A673 (cell line): ENCODE measurements around the gene AMBRA1. TPM values are rescaled to one million over a fixed set of nuclear protein-coding genes. Genes with fewer than 3 reads are reported as not detected.

Source experiments
- BruUV-seq: library from RNA; stranded (reverse); fragments of 400-500 nt; replicated peaks from 2 replicates; lab custom pipeline; 2021; lab: Mats Ljungman, UMichigan
- CTCF ChIA-PET: fragments of 300-600 bp; sonication (Branson Sonifier 250); formaldehyde crosslinking; loops from one replicate; lab custom pipeline; 2022; ENCODE audit warnings: antibody characterized with exemption; lab: Charles Lee
- POLR2A ChIA-PET: fragments of 300-600 bp; sonication (Branson Sonifier 250); formaldehyde crosslinking; loops from one replicate; lab custom pipeline; 2022; ENCODE audit warnings: antibody characterized with exemption; ENCODE audit not compliant: low non-redundant PET; lab: Charles Lee
- DNase-seq: peaks from one replicate; pipeline ENCODE4 v3.0.0-alpha.2; 2015; ENCODE audit warnings: low spot score
- H3K27ac ChIP-seq: fragments of 200-600 bp; sonication (generic); 2 replicates; pipeline ENCODE4 v1.5.1; 2016; ENCODE audit warnings: mixed run types, low read depth, mild to moderate bottlenecking, mixed read lengths, antibody characterized with exemption, low read length; ENCODE audit not compliant: poor library complexity, severe bottlenecking
- H3K27me3 ChIP-seq: fragments of 200-600 bp; sonication (generic); replicated peaks from 2 replicates; pipeline ENCODE4 v1.6.1; 2017; ENCODE audit warnings: mixed run types, low read depth, mild to moderate bottlenecking, mixed read lengths, antibody characterized with exemption, low read length; ENCODE audit not compliant: insufficient read depth, poor library complexity
- H3K36me3 ChIP-seq: fragments of 200-600 bp; sonication (generic); 2 replicates; pipeline ENCODE4 v1.6.1; 2016; ENCODE audit warnings: mixed run types, mild to moderate bottlenecking, mixed read lengths, antibody characterized with exemption, low read length; ENCODE audit not compliant: insufficient read depth, poor library complexity, severe bottlenecking
- H3K4me1 ChIP-seq: fragments of 200-600 bp; sonication (generic); 2 replicates; pipeline ENCODE4 v1.6.1; 2017; ENCODE audit warnings: mixed run types, mild to moderate bottlenecking, mixed read lengths, antibody characterized with exemption, low read length; ENCODE audit not compliant: insufficient read depth, poor library complexity, severe bottlenecking
- H3K4me3 ChIP-seq: fragments of 200-600 bp; sonication (generic); 2 replicates; pipeline ENCODE4 v1.5.1; 2016; ENCODE audit warnings: low read depth, mixed run types, mild to moderate bottlenecking, mixed read lengths, low read length; ENCODE audit not compliant: poor library complexity, severe bottlenecking
- H3K9me3 ChIP-seq: fragments of 200-600 bp; sonication (generic); 2 replicates; pipeline ENCODE4 v1.6.1; 2016; ENCODE audit warnings: mixed run types, low read depth, mild to moderate bottlenecking, mixed read lengths, antibody characterized with exemption, low read length; ENCODE audit not compliant: poor library complexity, severe bottlenecking
- EZH2 ChIP-seq: fragments of 200-600 bp; sonication (generic); IDR thresholded peaks from 2 replicates; pipeline ENCODE4 v1.6.1; 2017; ENCODE audit warnings: borderline replicate concordance, low read depth, mild to moderate bottlenecking, mixed read lengths, antibody characterized with exemption, low read length; ENCODE audit not compliant: poor library complexity, severe bottlenecking
- intact Hi-C: fragments of 100-400 bp; cut with micrococcal nuclease; formaldehyde crosslinking; loops from one replicate; pipeline ENCODE4 v1.10.0; 2022; ENCODE audit not compliant: unreplicated experiment
- total RNA-seq: library from RNA; stranded (reverse); gene quantifications from 2 replicates; pipeline ENCODE4 v1.2.3, GENCODE V29; 2021
- TF ChIP-seq, protein P1 (sequence below): fragments of 300-800, 200-600 bp; sonication (generic); conservative IDR thresholded peaks from 2 replicates; pipeline ENCODE4 v1.5.1; 2017; ENCODE audit warnings: low read depth, mild to moderate bottlenecking, antibody characterized with exemption, low read length, moderate library complexity, mixed read lengths

The AMBRA1 gene
- total RNA-seq, 1 experiment from 2014 or later, result 78.1 TPM

DNA sequence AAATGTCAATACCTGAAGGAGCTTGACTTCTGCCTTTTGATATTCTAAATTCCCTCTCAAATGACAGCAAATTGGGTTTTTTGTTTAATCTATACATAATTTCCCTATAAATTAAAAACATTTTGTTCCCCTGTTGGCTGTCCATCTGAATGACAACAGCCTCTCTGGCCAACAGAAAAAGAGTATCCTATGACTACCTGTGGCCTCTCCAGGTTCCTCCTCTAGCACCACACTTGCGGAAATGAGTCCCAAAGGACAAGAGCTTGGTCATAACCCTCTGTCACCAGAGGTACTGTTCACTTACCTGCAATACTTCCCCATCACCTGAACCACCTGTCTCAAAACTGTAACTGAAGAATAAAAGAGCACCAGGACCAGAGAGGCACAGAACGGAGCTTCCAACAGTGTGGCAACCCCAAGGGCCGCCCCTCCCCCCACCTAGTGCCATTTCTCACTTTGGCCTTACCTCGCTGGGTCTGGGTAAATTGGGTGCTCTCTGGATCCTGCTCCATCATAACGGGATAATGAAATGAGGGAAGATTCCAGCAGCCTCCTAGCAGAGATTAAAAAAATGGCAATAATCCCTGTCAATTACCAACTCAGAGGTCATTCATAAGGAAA lies 81.5 kb downstream of the AMBRA1 start:
- Histone ChIP-seq H3K36me3 (no peaks in the 10 kb centered on the region), H3K9me3 (no peaks in the 10 kb centered on the region), H3K27me3 (no peaks in the 10 kb centered on the region), H3K4me3 (no peak overlapping the region), H3K4me1 (peaks cover 10% of the 10 kb centered on the region), H3K27ac (no peak overlapping the region)
- no peak for DNase-seq
- no peak for TF ChIP-seq EZH2
- TF ChIP-seq, protein P1, sequence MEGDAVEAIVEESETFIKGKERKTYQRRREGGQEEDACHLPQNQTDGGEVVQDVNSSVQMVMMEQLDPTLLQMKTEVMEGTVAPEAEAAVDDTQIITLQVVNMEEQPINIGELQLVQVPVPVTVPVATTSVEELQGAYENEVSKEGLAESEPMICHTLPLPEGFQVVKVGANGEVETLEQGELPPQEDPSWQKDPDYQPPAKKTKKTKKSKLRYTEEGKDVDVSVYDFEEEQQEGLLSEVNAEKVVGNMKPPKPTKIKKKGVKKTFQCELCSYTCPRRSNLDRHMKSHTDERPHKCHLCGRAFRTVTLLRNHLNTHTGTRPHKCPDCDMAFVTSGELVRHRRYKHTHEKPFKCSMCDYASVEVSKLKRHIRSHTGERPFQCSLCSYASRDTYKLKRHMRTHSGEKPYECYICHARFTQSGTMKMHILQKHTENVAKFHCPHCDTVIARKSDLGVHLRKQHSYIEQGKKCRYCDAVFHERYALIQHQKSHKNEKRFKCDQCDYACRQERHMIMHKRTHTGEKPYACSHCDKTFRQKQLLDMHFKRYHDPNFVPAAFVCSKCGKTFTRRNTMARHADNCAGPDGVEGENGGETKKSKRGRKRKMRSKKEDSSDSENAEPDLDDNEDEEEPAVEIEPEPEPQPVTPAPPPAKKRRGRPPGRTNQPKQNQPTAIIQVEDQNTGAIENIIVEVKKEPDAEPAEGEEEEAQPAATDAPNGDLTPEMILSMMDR, result no peak
- CTCF ChIA-PET, result interaction anchor here (1.7 kb wide), 1 partner anchor 22 kb away, joined by 6 read pairs; no protein-coding TSS in a partner anchor
- POLR2A ChIA-PET, result no interaction called here
- BruUV-seq, result no TSS peak
- intact Hi-C loops, result loop anchor here (2.0 kb wide), 1 partner anchor 14 kb away; no protein-coding TSS in a partner anchor

DNA sequence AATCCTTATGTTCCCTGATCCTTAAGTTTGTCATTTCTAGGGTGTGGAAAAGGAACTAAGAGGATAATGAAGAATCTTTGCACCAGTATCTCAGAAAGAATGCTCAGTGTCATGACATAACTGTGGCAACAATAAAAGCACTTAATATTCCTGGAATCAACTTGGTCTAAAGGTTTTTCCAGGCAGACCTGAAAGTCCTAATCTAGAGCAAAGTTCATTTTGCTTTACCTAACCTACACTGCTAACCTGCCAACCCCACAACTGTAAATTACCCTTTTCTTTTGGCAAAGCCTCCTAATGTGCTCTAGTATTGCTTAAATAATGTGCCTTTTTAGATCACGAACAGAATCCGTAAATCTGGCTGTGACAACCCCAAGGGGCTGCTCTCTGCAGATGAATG lies 82.5 kb downstream of the AMBRA1 start:
- POLR2A ChIA-PET, result no interaction called here
- Histone ChIP-seq H3K36me3 (no peaks in the 10 kb centered on the region), H3K27me3 (no peaks in the 10 kb centered on the region), H3K4me3 (no peak overlapping the region), H3K27ac (no peak overlapping the region), H3K9me3 (no peaks in the 10 kb centered on the region), H3K4me1 (peaks cover 10% of the 10 kb centered on the region)
- intact Hi-C loops, result no loop called here
- no TSS peak for BruUV-seq
- TF ChIP-seq EZH2, result no peak
- TF ChIP-seq, protein P1, result no peak
- no peak for DNase-seq
- CTCF ChIA-PET, result no interaction called here

DNA sequence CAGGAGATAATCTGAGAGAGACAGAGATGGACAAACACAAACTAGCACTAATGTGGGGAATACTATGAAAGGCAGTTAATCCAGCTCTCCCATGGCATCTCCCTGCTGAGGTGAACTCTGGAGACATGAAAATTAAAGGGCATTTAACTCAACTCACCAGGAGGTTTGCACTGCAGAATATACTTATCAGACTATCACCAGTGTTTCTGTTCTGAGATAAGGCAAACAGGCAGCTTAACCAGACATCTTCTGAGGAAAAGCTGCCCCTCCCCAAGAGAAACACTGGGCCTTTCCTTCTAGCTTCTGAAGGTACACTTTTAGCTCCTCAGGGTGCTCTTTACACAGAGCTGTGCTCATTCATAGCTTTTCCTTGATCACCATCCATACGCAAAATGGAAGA lies 85.5 kb downstream of the AMBRA1 start:
- Histone ChIP-seq H3K4me3 (no peak overlapping the region), H3K36me3 (no peaks in the 10 kb centered on the region), H3K27me3 (no peaks in the 10 kb centered on the region), H3K27ac (no peak overlapping the region), H3K9me3 (no peaks in the 10 kb centered on the region), H3K4me1 (peaks cover under 1% of the 10 kb centered on the region)
- intact Hi-C loops, result no loop called here
- no peak for DNase-seq
- TF ChIP-seq, protein P1, result no peak
- TF ChIP-seq EZH2, result no peak
- POLR2A ChIA-PET, result no interaction called here
- no TSS peak for BruUV-seq
- CTCF ChIA-PET, result interaction anchor here (0.9 kb wide), 1 partner anchor 211 kb away, joined by 3 read pairs; no protein-coding TSS in a partner anchor
